HG02938 (cell line): ENCODE data around the gene MRPL51.
"Not testable (repeated sequence)": the region's sequence is repeated elsewhere in the genome, so short reads cannot be mapped to it uniquely, and the experiment has no call there.

Source experiments
- ATAC-seq: cut with Tn5 transposase; IDR thresholded peaks from one replicate; pipeline ENCODE4 v1.9.1; 2021; ENCODE audit warnings: mild to moderate bottlenecking, moderate library complexity; ENCODE audit not compliant: unreplicated experiment

Gene MRPL51

GRCh38 chr12:6532051-6532926 lies 39.2 kb upstream of the MRPL51 start:
- ATAC-seq: no peak

DNA sequence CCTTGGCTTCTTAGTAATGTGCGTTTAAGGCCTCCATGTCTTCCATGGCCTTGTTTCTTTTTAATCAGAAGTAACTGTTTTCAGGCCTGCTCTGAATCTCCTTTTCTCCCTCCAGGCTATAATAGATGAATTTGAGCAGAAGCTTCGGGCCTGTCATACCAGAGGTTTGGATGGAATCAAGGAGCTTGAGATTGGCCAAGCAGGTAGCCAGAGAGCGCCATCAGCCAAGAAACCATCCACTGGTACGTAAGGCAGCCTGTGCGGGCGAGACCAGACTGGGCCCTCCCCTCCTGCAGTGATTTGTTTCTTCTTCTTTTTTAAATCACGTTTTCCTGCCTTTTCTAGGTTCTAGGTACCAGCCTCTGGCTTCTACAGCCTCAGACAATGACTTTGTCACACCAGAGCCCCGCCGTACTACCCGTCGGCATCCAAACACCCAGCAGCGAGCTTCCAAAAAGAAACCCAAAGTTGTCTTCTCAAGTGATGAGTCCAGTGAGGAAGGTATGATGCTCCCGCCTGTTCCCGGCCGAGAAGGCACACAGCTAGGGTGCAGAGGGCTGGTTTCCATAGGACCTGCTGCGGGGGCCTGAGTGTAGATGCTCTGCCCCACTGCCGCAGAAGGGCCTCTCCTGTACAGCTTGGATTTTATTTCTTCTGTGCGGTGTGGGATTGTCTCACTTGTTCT lies 37.7 kb upstream of the MRPL51 start:
- ATAC-seq: no peak

DNA sequence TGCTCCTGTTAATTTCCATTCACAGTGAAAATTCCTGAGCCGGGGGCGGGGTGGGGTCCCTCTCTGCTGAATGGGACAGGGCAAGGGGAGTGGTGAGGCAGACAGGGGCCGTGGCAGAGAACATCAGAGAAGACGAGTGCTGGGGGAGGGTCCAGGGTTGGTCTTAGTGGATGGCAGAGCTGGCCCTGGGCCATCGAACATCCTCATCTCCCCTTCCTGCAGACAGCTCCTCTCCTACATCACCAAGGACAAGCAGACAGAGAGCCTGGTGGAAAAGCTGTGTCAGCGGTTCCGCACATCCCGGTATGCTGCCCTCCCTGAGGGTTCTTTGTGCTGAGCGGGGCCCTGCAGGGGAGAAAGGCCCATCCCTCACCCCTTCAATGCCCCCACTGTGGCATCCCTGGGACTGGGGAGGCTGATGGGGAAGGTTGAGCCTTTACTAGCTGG lies 36.3 kb upstream of the MRPL51 start:
- ATAC-seq: no peak

GRCh38 chr12:6528539-6529235 lies 35.6 kb upstream of the MRPL51 start:
- no peak for ATAC-seq

DNA sequence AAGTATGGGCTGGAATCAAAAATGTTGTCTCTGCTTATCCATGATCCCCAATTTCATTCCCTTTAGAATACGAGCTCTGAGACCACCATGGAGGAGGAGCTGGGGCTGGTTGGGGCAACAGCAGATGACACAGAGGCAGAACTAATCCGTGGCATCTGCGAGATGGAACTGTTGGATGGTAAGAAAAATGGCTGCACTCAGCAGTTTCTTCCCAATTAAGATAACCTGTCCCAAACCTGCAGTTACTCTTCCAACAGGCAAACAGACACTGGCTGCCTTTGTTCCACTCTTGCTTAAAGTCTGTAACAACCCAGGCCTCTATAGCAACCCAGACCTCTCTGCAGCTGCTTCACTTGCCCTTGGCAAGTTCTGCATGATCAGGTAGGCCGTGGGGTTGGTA lies 34.6 kb upstream of the MRPL51 start:
- ATAC-seq: no peak

- ATAC-seq: no peak
Measured at GRCh38 chr12:6526766-6527525, 33.9 kb upstream of the MRPL51 start.

DNA sequence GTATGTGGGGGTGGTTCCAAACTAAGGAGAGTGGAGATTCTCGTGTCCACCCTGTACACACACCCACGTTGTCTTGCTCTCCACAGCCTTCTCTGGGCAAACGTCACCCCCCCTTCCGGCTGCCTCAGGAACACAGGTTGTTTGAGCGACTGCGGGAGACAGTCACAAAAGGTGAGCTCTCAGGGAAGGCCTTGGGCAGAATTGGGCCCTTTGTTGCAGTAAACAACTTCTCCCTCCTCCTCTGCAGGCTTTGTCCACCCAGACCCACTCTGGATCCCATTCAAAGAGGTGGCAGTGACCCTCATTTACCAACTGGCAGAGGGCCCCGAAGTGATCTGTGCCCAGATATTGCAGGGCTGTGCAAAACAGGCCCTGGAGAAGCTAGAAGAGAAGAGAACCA lies 33.1 kb upstream of the MRPL51 start:
- ATAC-seq: no peak

GRCh38 chr12:6524648-6525047 lies 31.6 kb upstream of the MRPL51 start:
- no peak for ATAC-seq

GRCh38 chr12:6523708-6524107 lies 30.6 kb upstream of the MRPL51 start:
- no peak for ATAC-seq

- ATAC-seq: no peak
Measured at GRCh38 chr12:6522193-6522592, 29.1 kb upstream of the MRPL51 start.

- no peak for ATAC-seq
Measured at GRCh38 chr12:6520186-6520585, 27.1 kb upstream of the MRPL51 start.

DNA sequence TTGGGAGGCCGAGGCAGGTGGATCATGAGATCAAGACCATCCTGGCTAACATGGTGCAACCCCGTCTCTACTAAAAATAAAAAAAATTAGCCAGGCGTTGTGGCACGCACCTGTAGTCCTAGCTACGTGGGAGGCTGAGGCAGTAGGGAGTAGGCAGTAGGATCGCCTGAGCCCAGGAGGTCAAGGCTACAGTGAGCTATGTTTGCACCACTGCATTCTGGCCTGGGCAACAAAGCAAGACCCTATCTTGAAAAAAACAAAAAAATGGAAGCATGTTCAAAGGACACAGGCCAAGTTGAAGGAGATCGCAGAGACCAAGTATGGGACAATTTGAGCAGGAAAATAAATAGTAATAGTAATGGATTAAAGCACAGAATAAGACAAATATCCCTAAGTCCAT lies 15.0 kb upstream of the MRPL51 start:
- no peak for ATAC-seq

GRCh38 chr12:6507102-6507998 lies 14.3 kb upstream of the MRPL51 start:
- no peak for ATAC-seq

- no peak for ATAC-seq
Measured at GRCh38 chr12:6500466-6500865, 7.4 kb upstream of the MRPL51 start.

- ATAC-seq: not testable (repeated sequence)
Measured at GRCh38 chr12:6497291-6497690, 4.2 kb upstream of the MRPL51 start.

DNA sequence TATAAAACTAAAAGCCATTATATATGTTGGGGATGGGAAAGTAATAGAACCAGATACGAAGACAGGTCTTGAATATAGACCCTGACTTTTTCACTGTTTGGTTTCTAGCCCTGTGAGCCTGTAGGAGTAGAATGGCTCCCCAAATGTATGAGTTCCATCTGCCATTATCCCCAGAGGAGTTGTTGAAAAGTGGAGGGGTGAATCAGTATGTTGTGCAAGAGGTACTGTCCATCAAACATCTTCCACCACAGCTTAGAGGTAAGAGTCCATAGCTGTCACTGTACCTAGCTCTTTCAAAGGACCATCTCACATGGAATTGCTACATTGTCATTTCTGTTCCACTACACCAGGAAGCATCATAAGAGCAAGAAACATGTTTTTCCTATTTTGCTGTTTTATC lies 1.9 kb upstream of the MRPL51 start:
- no peak for ATAC-seq

GRCh38 chr12:6494258-6494743 lies 1.2 kb upstream of the MRPL51 start:
- ATAC-seq: no peak

DNA sequence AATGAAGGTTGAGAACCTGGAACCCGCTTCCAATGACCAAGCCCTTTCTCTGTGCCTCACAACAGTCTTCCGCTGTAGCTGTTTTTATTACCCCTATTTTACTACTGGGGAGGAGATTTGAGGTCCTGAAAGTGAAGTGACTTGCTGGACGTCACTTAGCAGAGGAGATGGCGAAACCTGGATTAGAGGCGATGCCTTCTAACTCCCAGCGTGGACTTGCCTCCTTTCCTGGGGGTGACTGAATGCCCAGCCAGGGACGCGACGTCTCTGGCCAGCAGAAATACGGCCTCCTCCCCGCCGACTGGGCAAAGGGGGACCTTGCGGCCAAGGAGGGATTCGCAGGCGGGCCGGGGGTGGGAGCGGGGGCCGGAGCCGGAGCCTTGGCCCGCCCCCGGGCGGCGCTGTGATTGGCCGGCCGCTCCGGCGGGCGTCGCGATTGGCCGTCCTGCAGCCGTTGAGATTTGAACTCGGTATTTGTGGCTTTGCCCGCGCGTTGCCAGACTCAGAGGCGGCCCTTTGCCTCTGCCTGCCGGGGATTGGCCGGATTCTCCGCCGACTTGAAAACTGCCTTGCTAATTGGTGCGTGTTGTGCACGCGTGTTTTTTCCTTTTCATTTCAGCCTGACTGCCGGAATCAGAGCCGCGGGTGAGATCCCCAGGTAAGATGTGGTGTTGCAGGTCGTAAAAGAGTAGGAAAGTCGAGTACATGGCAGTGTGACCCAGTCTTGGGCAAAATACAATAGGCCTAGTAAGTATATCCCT lies 615 bp upstream of the MRPL51 start, which contains the start of gene NCAPD2:
NCAPD2 (plus strand) TSS at position 606 of the 761 bp plus-strand sequence. CDS start 997 bp downstream, outside the sequence.
- ATAC-seq: peak; percentile 80

DNA sequence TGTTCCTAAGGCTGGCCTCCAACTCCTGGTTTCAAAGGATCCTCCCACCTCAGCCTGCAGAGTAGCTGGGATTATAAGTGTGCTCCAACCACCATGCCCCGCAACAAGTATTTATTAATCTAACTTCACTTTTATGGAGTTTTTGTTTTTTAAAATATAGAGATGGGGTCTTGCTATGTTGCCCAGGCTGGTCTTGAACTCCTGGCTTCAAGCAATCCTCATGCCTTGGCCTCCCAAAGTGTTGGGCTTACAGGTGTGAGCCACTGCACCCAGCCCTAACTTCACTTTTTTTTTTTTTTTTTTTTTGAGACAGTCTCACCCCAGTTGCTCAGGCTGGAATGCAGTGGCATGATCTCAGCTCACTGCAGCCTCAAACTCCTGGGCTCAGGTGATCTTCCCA lies 2.4 kb downstream of the MRPL51 start:
- ATAC-seq: not testable (repeated sequence)
